Choroid plexus epithelial cell (primary cell): ENCODE data around the gene THTPA.

Experiments
- DNase-seq: peaks from one replicate; pipeline ENCODE4 v3.0.0-alpha.2; 2010; ENCODE audit warnings: low read depth
- H3K4me3 ChIP-seq: 2 replicates; pipeline ENCODE4 v1.5.1; 2011; ENCODE audit warnings: low read depth, mild to moderate bottlenecking, control low read depth, low read length, moderate library complexity
- TF ChIP-seq, protein P1 (sequence below): conservative IDR thresholded peaks from 2 replicates; pipeline ENCODE4 v1.5.1; 2011; ENCODE audit warnings: low read depth, mild to moderate bottlenecking, control low read depth, inconsistent platforms, low read length, moderate library complexity

The THTPA gene

DNA sequence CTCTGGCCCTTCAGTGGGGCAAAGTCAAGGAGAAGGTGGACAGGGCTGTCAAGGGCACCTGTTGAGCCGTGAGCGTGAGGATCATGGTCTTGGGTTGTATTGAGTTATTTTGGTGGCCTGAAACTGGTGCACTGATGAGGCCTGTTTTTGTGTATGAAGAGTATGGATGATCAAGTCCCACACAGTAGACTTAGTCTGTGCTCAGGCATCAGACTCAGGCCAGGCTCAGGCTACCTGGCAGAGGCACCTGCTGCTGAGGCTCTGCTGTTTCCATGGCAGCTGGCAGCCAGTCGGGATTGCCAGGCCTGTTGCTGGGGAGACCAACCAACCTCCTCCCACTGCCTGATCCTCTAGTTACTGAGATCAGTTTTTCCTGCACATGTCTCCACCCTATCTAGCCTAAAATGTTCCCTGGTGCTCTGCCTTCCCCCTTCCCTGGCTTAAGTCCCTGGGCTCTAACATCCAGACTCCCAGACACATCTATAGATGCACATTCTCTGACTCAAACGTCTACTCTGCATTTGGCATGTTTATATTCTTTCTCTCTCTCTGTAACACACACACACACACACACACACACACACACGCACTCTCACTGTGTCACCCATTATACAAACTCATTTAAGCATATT is 17.4 kb downstream of the THTPA start:
- TF ChIP-seq, protein P1, sequence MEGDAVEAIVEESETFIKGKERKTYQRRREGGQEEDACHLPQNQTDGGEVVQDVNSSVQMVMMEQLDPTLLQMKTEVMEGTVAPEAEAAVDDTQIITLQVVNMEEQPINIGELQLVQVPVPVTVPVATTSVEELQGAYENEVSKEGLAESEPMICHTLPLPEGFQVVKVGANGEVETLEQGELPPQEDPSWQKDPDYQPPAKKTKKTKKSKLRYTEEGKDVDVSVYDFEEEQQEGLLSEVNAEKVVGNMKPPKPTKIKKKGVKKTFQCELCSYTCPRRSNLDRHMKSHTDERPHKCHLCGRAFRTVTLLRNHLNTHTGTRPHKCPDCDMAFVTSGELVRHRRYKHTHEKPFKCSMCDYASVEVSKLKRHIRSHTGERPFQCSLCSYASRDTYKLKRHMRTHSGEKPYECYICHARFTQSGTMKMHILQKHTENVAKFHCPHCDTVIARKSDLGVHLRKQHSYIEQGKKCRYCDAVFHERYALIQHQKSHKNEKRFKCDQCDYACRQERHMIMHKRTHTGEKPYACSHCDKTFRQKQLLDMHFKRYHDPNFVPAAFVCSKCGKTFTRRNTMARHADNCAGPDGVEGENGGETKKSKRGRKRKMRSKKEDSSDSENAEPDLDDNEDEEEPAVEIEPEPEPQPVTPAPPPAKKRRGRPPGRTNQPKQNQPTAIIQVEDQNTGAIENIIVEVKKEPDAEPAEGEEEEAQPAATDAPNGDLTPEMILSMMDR = no peak

DNA sequence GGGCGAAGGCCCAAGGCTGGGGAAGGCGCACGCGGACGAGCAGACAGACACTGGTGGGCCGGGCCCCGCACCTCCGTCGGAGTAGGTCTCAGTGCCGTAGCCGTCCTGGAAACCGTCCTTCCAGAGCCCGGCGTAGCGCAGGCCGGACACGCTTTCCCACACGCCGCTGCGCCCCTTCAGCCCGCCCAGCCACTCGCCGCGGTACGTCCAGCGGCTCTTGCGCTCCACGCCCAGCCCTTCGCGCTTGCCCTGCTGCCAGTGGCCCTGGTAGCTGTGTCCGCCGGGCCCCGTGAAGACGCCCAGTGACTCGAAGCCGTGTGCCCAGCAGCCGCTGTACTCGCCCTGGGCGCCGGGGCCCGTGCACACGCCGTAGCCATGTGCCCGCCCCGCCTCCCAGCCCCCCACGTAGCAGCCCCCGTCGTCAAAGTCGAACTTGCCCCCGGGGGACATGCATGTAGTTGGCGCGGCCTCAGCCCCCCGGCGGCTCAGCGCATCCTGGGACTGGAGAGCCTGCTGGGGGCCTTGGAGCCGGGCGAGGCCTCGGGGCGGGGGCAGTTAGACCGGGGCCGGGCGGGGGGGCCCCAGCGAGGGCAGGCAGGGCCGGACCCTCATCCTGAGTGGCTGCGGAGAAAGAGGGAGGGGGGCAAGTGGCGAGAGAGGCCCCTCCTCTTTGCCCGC is 21.1 kb downstream of the THTPA start:
- TF ChIP-seq, protein P1 = no peak
- DNase-seq = no peak
- H3K4me3 ChIP-seq = no peak overlapping the region

More for the DNA sequence above, 17.4 kb downstream of the THTPA start:
- H3K4me3 ChIP-seq = no peak overlapping the region
- no peak for DNase-seq

DNA sequence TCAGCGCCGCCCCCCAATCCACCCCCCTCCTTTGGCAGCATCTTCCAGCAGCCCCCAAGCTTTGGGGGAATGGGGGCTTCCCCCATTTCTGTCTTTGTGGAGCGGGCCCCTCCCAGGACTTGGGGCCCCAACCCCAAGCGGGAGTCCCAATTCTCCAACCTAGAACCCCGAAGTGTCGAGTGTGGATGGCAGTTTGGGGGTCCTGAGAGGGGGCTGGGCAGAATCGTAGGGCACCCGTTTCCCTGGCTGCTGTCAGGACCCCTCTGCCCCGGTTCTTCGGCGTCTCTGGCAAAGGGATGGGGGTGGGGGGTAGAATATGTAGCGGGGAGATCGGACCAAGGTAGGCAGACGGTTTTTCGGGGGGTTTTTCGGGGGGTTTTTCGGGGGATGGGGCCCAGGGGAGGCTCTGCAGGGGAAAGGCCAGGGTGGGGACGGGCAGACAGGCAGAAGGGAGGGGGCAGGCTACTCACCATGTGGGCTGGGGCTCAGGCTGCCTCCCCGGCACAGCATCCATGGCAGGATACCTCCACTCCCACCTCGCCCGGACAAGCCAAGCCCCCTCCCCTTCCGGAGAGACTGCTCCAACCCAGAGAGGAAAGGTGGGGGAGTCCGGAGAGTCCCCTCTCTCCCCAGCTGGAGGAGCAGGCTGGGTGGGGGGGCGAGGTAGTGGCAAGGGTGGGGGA is 21.8 kb downstream of the THTPA start:
- TF ChIP-seq, protein P1 = no peak
- DNase-seq = no peak
- no peak overlapping the region for H3K4me3 ChIP-seq

DNA sequence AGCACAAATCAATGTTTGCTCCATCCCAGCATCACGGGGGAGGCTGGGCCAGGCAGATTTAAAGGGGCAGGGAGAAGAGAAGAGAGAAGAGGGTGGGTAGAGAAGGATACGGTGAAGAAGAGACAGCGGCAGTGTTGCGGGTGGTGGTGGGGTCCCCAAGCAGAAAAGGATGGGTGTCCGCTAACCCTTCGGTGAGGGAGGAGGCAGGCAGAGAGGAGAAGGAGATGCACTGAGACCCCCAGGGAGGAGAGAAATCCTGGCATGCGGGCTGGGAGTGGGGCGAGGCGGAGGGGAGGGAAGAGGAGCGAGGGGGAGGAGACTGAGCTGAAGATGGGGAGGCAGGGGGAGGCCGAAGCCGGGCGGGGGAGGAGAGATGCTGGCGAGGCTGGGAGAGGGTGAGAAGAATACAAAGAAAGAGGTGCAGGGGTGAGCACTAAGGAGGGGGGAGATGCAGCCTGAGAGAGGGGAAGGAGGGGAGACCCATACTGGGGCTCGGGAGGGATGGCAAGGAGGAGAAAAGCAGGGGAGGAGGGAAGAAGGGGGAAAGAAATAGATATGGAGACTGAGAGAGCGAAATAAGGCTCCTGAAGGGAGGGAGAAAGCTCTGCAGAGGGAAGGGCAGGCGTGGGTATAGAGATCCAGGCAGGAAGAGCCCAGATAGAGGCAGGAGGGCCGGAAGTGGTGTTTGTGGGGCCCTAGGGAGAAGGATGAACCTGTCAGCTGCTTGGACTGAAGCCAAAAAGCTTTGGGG is 22.7 kb downstream of the THTPA start, which contains the start of gene JPH4:
TSS of gene JPH4 (minus strand) at position 231 of the 751 bp plus-strand sequence. CDS start 1,337 bp downstream, outside the sequence.
- TF ChIP-seq, protein P1 = no peak
- no peak within 1 kb of the TSS for H3K4me3 ChIP-seq
- DNase-seq = no peak

DNA sequence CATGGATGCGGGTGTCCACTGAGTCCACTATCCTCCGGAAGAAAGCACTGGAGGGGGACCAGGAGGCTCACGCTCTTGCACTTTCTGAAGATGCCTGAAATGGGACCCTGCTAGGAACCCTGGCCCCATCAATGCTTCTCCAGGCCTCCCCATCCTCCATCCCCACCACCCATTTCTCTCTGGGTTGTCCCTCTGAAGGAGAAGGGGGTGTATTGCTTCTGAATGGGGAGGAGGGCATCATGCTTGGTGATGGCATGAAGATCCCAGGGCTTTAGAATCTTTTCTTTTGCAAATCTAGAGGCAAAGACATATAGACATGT is 23.2 kb downstream of the THTPA start:
- TF ChIP-seq, protein P1 = no peak
- H3K4me3 ChIP-seq = no peak overlapping the region
- no peak for DNase-seq

DNA sequence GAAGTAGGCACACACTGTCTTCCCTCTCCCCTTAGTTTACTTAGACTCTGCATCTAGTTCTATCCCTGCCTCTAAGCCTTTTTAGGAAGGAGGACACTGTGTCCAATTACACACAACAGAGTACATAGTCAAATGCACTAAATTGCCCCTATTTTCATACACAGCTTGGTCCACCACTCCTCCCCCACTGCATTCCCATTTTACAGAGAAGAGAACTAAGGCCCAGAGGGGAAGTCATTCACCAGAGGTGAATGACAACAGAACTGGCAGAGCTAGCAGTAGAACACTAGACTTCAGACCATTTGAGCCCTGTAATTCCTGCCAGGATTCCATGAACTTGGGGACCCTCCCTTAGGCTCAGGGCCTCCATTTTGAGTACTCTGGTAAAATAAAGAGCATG is 23.7 kb downstream of the THTPA start:
- TF ChIP-seq, protein P1 = no peak
- no peak overlapping the region for H3K4me3 ChIP-seq
- DNase-seq = no peak
